ENCODE measurements around the gene DCBLD1. TPM values are rescaled to one million over a fixed set of nuclear protein-coding genes. Genes with fewer than 3 reads are reported as not detected.

Gene DCBLD1
- total RNA-seq, 1 experiment from 2014 or later: 1.5 TPM

- H3K9me3 ChIP-seq (ENCODE audit: low read depth, low read length, poor library complexity, severe bottlenecking): no peaks in the 10 kb centered on the region
- ChIA-PET CTCF (no interaction called here), POLR2A (ENCODE audit: low non-redundant PET) (no interaction called here)
- no peak for DNase-seq (ENCODE audit: low spot score)
- H3K36me3 ChIP-seq (ENCODE audit: insufficient read depth, low read length, poor library complexity, severe bottlenecking): no peaks in the 10 kb centered on the region
- no peaks in the 10 kb centered on the region for H3K27me3 ChIP-seq (replicated peaks; ENCODE audit: insufficient read depth, low read depth, low read length, poor library complexity)
- H3K27ac ChIP-seq (ENCODE audit: low read depth, low read length, poor library complexity, severe bottlenecking): no peak overlapping the region
- H3K4me1 ChIP-seq (ENCODE audit: insufficient read depth, low read length, poor library complexity, severe bottlenecking): no peaks in the 10 kb centered on the region
- TF ChIP-seq EZH2 (IDR thresholded peaks at IDR 0.05; ENCODE audit: borderline replicate concordance, low read depth, low read length, poor library complexity, severe bottlenecking): no peak
- TF ChIP-seq CTCF (conservative IDR thresholded peaks at IDR 0.05; ENCODE audit: low read depth, low read length): no peak
- intact Hi-C loops (cut with micrococcal nuclease; ENCODE audit: unreplicated experiment): no loop called here
- H3K4me3 ChIP-seq (ENCODE audit: low read depth, low read length, poor library complexity, severe bottlenecking): no peak overlapping the region
- BruUV-seq (replicated peaks): no TSS peak
These were observed 60.0 kb downstream of the DCBLD1 start for GRCh38 chr6:117542493-117542892.

- ChIA-PET CTCF (no interaction called here), POLR2A (ENCODE audit: low non-redundant PET) (no interaction called here)
- Histone ChIP-seq H3K9me3 (ENCODE audit: low read depth, low read length, poor library complexity, severe bottlenecking) (no peaks in the 10 kb centered on the region), H3K36me3 (ENCODE audit: insufficient read depth, low read length, poor library complexity, severe bottlenecking) (no peaks in the 10 kb centered on the region), H3K27ac (ENCODE audit: low read depth, low read length, poor library complexity, severe bottlenecking) (no peak overlapping the region), H3K27me3 (replicated peaks; ENCODE audit: insufficient read depth, low read depth, low read length, poor library complexity) (no peaks in the 10 kb centered on the region), H3K4me3 (ENCODE audit: low read depth, low read length, poor library complexity, severe bottlenecking) (no peak overlapping the region), H3K4me1 (ENCODE audit: insufficient read depth, low read length, poor library complexity, severe bottlenecking) (no peaks in the 10 kb centered on the region)
- intact Hi-C loops (cut with micrococcal nuclease; ENCODE audit: unreplicated experiment): no loop called here
- no TSS peak for BruUV-seq (replicated peaks)
- TF ChIP-seq EZH2 (IDR thresholded peaks at IDR 0.05; ENCODE audit: borderline replicate concordance, low read depth, low read length, poor library complexity, severe bottlenecking) (no peak), CTCF (conservative IDR thresholded peaks at IDR 0.05; ENCODE audit: low read depth, low read length) (no peak)
- DNase-seq (ENCODE audit: low spot score): no peak
These were observed 62.2 kb downstream of the DCBLD1 start for GRCh38 chr6:117544716-117545115.

GRCh38 chr6:117545161-117545595 lies 62.7 kb downstream of the DCBLD1 start:
- intact Hi-C loops (cut with micrococcal nuclease; ENCODE audit: unreplicated experiment): no loop called here
- Histone ChIP-seq H3K36me3 (ENCODE audit: insufficient read depth, low read length, poor library complexity, severe bottlenecking) (no peaks in the 10 kb centered on the region), H3K27me3 (replicated peaks; ENCODE audit: insufficient read depth, low read depth, low read length, poor library complexity) (no peaks in the 10 kb centered on the region), H3K4me1 (ENCODE audit: insufficient read depth, low read length, poor library complexity, severe bottlenecking) (no peaks in the 10 kb centered on the region), H3K27ac (ENCODE audit: low read depth, low read length, poor library complexity, severe bottlenecking) (no peak overlapping the region), H3K4me3 (ENCODE audit: low read depth, low read length, poor library complexity, severe bottlenecking) (no peak overlapping the region), H3K9me3 (ENCODE audit: low read depth, low read length, poor library complexity, severe bottlenecking) (no peaks in the 10 kb centered on the region)
- ChIA-PET CTCF (no interaction called here), POLR2A (ENCODE audit: low non-redundant PET) (no interaction called here)
- no TSS peak for BruUV-seq (replicated peaks)
- TF ChIP-seq EZH2 (IDR thresholded peaks at IDR 0.05; ENCODE audit: borderline replicate concordance, low read depth, low read length, poor library complexity, severe bottlenecking): no peak
- no peak for TF ChIP-seq CTCF (conservative IDR thresholded peaks at IDR 0.05; ENCODE audit: low read depth, low read length)
- no peak for DNase-seq (ENCODE audit: low spot score)

All from A673 (cell line).